ENCODE data around the gene POLD2.

Gene POLD2

DNA sequence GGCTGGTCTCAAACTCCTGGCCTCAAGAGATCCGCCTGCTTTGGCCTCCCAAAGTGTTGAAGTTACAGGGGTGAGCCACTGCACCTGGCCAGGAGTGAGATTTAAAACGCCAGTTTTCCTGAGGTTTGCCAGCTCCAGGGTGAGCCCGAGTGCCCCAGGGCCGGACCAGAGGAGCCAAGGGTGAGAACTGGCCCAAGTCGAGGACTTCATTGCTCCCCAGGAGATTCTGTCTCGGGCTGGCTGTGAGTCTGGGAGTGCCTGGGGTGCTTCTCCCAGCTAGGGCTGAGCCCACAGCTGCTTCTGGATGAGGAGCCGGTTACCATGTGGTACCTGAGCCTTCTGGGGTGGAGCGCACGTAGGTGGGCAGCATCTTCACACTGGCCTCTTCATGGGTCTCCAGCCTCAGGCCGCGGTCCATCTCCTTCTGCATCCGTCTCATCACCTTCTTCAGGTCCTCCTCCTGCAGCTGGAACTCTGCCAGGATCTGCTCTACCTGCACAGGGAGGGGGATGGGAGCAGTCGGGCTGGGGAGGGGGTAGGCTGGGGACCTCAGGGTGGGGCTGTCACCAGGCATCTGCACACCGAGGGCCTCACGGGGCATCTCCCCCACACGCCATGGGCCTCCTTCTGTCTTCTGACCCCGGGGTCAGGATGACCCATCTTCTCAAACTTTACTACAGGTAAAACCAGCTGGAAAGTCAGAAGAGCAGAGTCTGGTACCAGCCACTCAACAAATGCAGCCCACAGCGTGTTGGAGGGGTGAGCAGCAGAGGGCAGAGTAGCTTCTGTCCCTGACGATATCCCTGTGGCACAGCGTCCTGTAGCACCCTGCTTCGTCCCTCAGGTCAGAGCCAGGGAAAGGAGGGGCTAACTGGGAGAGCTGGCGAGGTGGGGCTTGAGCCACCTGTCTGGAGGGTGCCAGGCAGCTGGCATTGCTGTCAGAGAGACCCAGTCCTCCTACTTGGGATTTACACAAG is 29.9 kb upstream of the POLD2 start:
- no peak for DNase-seq (ENCODE audit: low read depth)

DNA sequence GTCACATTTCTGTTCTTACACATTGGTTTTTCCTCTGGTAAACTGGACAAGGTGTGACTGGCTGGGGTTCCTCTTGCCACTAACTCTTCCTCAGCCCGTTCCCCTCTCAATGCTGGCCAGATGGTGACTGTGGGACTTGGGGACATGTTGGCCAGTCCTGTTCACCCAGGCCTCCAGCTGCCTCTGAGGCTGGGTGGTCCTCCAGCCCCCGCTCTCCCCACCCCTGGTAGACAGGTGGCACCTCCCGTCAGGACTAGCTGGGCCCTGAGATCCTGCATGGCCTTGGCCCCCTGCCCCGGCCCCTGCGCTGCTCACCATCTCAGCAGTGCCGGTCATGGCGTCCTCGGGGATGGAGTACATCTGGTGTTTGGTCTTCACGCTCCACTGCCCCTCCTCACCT is 28.6 kb upstream of the POLD2 start:
- no peak for DNase-seq (ENCODE audit: low read depth)

DNA sequence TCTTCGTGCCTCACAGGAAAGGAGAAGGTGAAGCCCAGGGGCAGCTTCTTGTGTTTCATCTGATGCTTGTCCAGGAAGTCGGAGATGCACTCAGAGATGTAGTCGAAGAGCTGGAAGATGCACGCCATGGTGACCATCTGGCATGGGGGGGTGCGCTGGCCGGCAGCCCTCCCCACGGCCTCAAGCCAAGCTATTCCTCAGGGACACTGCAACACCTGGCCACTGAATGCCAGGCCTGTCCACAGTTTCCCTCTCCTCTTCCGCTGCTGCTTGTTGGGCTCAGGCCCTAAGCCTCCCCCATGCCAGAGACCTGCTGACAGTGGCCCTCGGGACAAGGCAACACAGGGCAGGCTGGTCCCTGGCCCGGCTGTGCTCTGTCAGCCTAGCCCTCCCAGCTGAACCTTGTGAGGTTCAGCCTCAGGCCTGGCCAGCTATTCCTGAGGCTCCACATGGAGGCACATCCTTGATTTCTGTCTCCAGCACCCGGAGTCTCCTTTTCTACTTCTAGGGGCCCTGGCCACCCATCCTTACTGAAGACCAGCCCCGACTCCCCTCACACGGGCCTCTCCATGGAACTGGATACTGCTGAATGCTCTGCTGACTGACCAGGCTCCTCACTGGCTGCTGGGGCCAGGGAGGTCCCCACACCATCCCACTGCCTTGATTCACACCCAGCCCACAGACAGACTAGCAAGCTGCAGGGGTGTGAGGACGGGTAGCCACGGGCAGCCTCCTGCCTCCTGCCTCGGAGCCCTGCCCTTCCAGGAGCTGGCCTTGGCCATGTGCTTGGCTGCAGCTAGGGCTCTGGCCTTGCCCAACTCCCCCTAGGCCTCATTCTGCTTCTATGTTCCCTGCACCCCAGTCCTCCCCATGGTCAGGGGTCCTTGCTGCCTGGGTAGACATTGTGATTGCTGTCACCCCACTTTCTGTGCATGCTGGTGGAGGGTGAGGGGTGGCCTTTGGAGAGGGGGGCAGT is 27.9 kb upstream of the POLD2 start:
- DNase-seq (ENCODE audit: low read depth) = no peak

DNA sequence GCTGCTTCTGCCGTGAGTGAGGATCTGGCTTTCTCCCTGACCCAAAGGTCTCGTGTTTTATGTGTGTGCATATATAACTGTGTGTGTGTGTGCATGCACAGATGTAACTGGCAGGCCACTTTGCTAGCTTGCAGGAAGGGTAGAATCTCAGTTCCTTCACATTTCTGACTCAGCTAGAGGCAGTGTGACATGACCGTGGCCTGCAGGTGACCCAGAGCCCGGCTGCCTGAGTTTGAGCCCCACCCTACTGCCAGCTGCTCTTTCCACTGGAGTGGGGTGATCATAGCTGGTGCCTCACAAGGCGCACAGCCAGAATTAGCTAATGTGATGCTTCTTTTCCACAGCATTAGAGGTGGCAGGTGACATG is 27.1 kb upstream of the POLD2 start:
- DNase-seq (ENCODE audit: low read depth) = no peak

DNA sequence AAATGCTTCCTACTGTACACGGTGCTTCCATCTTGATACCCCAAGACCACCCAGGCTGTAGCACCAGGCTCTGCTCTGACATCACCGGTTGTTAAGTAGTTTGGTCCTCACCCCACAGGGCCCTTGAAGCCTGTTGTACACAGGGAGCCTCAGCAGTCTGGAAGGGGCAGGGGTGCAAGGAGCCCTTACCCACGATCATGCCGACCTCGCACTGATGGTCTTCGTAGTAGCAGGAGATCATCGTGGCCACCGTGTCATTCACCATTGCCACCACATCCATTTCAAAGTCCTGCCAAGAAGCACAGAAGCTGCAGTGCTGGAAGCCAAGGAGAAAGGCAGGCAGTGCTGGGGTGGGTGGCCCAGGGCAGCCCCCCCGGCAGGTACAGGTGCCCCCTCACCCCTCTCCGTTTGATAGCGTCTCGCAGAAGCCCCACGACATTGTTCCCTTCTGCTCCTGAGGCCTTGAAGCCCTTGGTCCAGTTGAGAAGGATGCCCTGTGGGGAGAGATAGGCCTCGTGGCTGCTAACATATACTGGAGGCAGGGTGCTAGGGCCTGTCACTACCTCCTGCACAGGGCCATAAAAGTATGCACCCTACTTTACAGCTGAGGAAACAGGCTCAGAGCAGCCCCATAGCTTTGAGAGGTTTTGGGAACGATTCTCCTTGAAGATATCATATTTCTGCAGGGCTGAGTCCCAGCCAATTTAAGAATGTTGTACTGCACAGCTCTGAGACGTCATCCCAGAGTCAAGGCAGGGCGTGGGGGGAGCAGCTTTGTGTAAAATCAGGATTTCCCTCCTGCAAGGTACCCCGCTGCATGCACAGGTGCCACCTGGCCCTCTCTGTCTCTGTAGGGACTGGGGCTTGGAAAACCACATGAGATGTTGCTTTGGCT is 26.5 kb upstream of the POLD2 start:
- DNase-seq (ENCODE audit: low read depth) = no peak

DNA sequence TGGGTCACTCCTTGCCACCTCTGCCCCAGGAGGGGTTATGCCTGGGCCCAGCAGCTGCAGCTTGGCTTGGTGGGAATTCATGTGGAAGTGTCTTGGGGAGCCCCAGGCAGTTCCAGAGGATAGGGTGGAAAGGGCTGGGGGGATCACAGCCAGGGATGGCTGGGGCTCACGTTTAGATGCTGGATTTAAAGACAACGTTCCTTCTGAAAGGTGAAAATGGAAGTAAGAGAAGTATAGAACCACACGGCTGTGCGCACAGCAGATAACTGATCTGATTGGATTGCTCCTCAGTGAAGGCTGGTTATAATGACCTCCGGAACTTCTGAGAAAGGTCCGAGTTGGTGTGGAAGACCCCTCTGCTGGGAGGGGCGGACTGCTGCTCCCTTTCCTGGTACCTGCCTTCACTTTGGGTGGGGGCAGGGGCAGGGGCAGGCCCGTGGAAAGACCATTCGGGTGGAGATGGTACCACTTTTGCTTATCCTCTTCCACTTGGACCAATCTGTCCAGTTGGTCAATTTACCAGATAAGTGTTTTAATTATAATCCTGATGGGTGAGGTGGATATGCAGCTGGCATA is 25.7 kb upstream of the POLD2 start:
- DNase-seq (ENCODE audit: low read depth) = no peak

DNA sequence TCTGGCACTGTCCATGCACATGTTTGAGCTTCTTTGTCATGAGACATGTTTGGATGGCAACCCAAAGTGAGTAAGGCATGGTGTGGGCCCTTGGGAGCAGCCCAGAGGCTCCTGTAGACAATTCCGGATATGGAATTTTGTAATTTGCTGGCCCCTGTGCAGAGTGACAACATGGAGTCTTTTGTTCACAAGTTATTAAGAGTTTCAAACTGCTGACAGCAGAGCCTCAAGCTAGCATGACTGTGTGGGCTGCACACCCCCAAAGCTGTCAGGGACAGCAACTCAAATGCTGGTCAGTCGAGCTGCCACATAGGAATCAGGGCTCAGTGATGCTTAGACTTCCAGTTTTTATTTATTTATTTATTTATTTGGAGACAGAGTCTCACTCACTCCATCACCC is 24.8 kb upstream of the POLD2 start:
- DNase-seq (ENCODE audit: low read depth) = no peak

DNA sequence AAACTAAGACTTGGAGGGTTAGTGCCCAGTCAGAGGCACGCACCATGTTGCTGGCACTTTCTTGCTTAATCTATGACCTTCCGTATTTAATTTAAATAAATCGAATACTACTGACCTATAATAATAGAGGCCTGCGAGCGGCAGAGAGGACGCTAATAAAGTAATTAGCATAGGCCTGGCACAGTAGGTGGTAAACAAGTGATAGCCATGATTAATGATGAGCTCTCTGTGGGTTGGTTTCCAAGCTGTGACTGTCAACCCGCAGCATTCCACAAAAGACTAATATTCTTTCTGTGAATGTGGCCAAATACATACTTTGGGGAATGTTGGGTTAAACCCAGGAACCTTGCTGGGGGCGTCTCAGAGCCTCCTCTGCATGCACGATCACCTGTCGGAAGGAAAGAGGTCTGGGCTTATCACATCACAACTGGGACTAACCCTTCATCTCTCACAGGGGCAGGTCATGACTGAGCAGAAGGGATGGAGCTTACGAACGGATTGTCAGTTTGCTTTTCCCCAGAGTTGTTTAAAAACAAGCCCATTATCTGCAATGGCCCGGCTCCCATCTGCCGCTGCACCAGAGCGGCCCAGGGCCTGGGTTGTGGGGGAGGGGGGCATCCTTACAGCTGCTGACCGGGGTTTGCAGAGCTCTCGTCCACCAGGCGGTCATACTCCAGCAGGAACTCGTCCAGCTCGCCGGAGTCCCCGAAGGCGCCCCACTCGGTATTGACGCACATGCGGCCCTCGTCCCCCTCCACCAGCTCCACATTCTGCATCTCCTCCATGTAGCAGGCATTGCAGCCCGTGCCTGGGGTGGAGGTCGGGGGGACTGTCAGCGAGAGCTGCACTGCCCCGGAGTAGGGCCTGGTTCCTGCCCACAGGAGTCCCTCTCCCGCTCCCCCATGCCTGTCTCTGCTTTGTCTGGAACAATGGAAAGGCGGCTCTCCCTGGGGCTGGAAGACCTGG is 24.0 kb upstream of the POLD2 start:
- DNase-seq (ENCODE audit: low read depth) = no peak

DNA sequence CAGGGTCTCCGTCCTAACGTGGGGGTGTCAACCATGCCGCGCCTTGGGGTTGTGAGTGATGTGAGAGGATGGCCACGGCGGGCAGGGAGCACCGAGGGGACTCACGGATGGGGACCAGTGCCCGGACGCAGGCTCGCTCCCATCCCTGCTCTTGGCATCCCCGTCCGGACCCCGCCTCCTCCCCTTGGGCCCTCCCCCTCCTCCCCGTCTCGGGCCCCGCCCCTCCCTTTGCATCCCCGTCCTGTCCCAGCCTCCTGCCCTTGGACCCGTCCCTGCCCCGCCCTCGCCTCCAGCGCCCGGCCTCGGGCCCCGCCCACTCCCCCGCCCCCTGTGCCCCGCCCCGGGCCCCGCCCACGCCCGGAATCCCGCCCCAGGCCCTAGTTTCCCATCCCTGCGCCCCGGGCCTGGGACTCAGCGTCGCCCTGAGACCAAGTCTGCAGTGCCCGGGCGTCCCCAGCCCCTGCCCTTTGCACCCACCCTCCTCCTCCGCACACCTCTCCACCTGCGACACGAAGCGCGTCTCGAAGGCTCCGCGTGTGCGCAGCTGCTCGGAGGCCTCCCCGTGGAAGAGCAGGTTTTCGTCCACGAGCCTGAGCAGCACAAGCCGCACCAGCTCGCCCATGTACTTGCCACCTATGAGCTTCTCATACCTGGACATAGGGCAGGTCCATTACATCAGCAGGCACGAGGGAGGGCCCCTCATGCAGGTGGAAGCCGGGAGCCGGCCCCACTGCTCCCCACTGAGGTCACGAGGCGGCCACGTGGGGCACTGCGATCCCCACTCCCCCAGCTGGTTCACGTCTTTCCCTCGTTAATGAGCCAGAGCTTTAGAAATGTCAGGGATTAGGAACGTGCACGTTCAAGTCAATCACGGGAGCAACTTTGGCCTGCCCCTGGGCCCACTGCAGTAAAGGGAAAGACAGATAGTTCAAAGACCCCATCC is 22.9 kb upstream of the POLD2 start:
- no peak for DNase-seq (ENCODE audit: low read depth)

DNA sequence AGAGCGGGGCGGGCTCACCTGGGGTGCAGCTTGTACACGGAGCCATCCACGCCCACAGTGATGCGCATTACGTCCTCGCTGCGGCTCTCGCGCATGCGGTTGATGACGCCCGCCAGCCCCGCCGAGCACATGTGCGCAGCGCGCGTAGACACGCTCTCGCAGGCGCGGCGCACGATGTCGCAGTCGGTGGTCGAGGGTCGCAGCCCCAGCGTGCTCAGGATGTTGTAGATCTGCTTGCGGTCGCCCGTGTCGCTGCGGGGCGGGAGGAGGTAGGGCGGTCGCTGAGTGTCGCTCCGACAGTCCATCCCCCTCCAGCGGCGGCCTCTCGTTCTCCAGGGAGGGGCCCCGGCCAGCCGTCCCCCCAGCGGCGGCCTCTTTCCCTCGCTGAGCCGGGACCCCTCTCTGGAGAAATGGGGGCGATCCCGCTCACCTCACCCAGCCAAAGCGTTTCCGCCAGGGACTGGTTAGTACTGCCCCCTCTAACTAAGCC is 22.2 kb upstream of the POLD2 start:
- DNase-seq (ENCODE audit: low read depth) = no peak

DNA sequence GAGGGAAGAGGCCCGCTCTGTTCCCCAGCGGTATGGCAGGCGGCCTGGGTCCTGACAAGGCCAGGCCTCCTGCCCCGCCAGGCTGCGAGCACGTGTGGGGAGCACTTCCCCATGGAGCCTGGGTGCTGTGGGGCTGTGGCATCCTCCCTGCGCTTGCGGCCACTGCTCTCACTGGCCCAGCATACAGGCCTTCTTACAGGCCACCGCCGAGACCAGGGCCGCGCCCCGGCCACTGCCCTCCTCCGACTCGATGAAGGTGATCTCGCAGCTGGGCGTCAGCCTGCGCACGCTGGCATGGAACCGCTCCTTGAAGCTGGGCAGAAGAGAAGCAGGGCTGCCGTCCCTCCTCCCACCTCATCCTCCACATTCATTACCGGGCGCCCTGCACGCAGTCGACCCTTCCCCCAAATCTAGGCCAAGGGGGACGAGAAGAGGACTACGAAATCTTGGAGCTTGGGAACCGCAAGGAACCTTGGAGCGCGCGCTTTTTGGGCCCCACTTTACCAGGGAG is 21.7 kb upstream of the POLD2 start:
- DNase-seq (ENCODE audit: low read depth) = no peak

DNA sequence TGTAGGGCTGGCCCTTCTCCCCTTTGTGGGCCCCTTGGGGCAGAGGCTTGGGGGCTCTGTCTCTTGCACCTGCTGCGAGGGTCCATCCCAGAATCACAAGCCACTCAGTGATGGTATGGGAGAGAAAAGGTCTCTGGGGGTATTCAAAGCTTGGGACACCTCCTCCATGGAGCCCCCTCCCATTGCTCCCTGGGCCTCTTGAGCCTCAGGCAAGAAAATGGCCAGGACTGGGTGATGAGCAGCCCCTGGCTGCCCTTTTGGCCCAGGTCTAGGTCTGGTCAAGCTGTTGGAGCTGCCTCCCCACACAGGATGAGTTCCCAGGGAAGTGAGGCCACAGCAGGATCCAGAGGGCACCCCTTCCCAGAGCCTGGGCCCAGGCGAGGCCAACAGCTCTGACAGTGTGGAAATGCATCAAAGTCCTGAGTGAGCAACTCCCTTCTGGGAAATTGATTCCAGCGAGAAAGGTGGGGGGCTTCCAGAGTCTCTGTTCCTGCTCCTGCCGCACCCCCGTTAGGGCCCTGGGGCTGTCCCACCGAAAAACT is 21.1 kb upstream of the POLD2 start:
- DNase-seq (ENCODE audit: low read depth) = no peak

DNA sequence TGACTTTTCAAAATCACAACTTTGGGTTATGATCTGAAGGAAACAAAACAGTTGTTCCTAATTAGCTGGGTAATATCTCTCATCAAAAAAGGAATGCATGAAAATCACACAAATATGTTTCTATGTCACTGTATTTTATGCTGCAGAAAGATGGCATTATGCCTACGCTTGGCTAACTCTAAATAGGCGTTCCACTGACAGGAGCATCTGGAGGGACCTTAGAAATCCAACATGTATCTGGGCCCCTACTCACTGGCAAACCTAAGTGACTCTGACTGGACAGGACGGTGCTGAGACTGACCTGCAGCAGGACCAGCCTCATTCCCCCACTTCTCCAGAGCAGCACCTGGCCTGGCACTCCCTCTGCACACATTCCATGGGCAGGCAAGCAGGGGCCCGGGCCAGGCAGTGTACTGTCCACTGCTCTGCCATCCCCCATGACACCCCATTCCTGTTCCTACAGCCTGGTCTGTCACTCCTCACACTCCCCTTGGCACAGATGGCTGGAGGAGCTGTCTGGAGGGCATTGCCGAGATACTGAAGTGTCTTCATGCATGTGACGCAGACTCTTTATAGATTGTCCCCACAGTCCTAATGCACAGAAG is 20.4 kb upstream of the POLD2 start:
- DNase-seq (ENCODE audit: low read depth) = no peak

DNA sequence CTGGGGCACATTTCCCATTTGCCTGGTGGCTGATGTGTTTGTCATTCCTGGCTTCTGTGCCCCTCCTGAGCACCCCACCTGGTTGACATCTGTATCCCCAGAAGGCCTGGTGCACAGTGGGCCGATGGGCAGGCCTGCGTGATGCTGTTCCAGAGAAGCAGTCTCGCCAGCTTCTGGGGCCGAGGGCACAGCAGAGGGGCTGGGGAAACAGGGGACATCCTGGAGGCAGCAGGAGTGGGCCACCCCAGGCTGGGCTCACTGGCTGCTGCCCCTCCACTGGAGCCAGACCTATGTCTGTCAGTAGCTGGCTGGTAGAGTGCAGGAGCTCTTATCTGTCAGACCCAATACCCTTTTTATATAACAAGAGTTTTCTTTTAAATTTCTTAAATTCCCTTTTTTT is 18.7 kb upstream of the POLD2 start:
- no peak for DNase-seq (ENCODE audit: low read depth)

DNA sequence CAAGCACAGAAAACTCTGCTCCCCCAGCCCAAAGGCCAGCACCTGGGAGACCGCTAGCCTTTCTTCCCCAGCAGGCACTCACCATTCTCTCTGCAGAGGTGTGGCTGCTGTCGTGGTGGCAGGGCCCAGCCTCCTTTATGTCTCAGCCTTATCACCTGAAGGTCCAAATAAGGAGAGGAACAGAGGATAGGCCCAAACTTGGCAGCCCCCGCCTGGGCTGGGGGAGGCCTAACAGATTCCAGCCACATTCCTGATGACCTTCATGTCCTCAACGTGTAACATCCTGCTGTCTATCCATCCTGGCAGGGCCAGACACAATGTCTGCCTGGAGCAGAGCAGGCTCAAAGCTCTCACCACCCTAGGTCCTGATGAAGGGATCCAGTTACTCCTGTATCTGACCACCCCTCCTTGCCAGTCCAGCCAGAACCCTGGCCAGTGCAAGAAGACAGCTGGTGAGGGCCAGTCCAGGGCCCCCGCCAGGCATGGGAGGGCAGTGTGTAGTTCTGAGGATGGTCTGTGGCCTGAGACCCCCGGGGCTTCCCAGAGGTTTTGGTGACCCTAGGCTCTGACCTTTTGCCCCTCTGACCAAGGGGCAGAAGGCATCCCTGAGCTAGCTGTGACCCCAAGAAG is 18.0 kb upstream of the POLD2 start, which contains the start of gene MYL7:
MYL7 (minus strand) TSS at position 112 of the 630 bp plus-strand sequence; CDS start at position 85, 27 bp downstream.
- DNase-seq (ENCODE audit: low read depth) = no peak

DNA sequence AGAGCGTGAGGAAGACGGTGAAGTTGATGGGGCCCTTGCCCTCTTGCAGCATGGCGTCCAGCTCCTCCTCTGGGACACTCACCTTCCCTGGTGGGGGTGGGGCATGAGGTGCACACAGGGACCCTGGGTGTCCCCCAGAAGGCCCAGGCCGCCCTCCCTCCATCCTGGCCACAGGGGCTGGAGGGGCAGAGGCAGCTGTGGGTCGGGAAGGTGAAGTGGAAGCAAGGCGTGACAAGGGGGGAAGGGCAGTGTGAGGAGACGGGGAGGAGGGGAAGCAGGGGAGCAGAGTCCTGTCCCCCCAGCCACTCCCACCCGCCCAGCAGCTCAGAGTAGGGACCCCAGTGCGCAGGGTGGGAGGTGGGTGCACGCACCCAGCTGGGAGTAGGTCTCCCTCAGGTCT is 17.0 kb upstream of the POLD2 start:
- DNase-seq (ENCODE audit: low read depth) = no peak

DNA sequence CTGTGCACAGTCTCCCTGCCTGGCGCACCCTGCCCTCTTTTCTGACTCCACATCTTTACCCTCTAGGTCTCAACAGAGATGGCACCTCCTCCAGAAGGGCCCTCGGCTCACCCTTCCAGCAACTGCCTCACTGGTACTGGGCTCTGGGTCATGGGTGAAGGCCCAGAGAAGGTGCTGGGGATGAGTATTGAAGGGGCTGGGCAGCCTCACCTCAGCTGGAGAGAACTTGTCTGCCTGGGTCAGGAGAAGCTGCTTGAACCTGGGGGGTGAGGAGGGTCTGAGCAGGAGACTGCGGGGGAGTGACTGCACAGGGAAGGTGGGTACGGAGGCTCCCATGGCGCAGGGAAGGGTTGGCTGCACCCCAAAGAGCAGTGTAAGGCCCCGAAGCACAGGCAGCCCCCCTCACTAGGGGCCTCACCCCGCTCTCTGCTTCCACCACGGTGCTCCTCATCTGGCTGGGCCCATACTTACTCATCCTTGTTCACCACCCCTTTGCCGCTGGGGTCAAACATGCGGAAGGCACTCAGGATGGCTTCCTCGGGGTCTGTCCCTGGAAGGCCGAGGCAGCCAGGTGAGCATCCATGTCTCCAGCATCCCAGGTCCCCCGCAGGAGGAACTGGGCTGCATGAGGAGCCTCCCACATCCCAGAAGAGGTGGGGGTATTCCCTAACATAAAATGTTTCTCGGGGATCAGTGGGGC is 16.1 kb upstream of the POLD2 start:
- DNase-seq (ENCODE audit: low read depth) = no peak

Data from stimulated activated CD8-positive, alpha-beta memory T cell treated with anti-CD3 and anti-CD28 coated beads, Interleukin-15, amount 100 ng/mL, for 1 hour (primary cell).